HepG2 (cell line): ENCODE measurements around the gene APCDD1L. TPM values are rescaled to one million over a fixed set of nuclear protein-coding genes. Genes with fewer than 3 reads are reported as not detected.
A peak's percentile ranks its signal among the peaks of the same experiment; 100 is the strongest.

Experiments used
- CEBPB ChIP-seq: IDR thresholded peaks from 2 replicates; pipeline ENCODE4 v1.6.1; 2011; ENCODE audit warnings: low read depth, low read length, improper control_type of control experiment, borderline replicate concordance
- FOXK1 ChIP-seq: sonication (generic); formaldehyde crosslinking; IDR thresholded peaks from 2 replicates; pipeline ENCODE4 v1.4.0; 2020; ENCODE audit warnings: low read depth, missing genetic modification reagents, borderline replicate concordance
- KDM5A ChIP-seq: fragments of 200-600 bp; sonication (generic); IDR thresholded peaks from 2 replicates; pipeline ENCODE4 v1.7.0; 2018; ENCODE audit warnings: antibody characterized with exemption, mild to moderate bottlenecking, low read length, borderline replicate concordance
- MAFF ChIP-seq: IDR thresholded peaks from 2 replicates; pipeline ENCODE4 v1.6.1; 2011; ENCODE audit warnings: low read depth, low read length, improper control_type of control experiment
- MXD1 ChIP-seq: sonication (generic); formaldehyde crosslinking; IDR thresholded peaks from 2 replicates; pipeline ENCODE4 v1.4.0; 2020; ENCODE audit warnings: mild to moderate bottlenecking, missing genetic modification reagents
- PBX3 ChIP-seq: sonication (generic); formaldehyde crosslinking; IDR thresholded peaks from 2 replicates; pipeline ENCODE4 v1.8.1; 2023; ENCODE audit warnings: missing genetic modification reagents, inconsistent platforms, borderline replicate concordance
- ZNF484 ChIP-seq: sonication (generic); formaldehyde crosslinking; IDR thresholded peaks from 2 replicates; pipeline ENCODE4 v1.5.1; 2020; ENCODE audit warnings: mild to moderate bottlenecking, low read depth, missing genetic modification reagents, borderline replicate concordance
- ZNF510 ChIP-seq: sonication (generic); formaldehyde crosslinking; IDR thresholded peaks from 2 replicates; pipeline ENCODE4 v1.4.0; 2020; ENCODE audit warnings: low read depth, mild to moderate bottlenecking, missing genetic modification reagents
- ZNF747 ChIP-seq: sonication (generic); formaldehyde crosslinking; IDR thresholded peaks from 2 replicates; pipeline ENCODE4 v1.8.1; 2023; ENCODE audit warnings: missing genetic modification reagents, mild to moderate bottlenecking, borderline replicate concordance
- polyA plus RNA-seq, 8 experiments: library from polyadenylated mRNA; depleted of rRNA in 3 of 8; stranded (reverse) in 7 of 8; unstranded in 1 of 8; fragments of >200 nt; fragmentation: Illumina TruSeq in 4 of 8; extraction: Trizol in 4 of 8; gene quantifications; 2 replicates each; pipeline versions ENCODE4 v1.2.1 to v1.2.3, GENCODE V29; 2011 to 2016; ENCODE audit warnings: low read depth in 4 of 8, missing spikeins in 1 of 8, mixed read lengths in 1 of 8; ENCODE audit not compliant: insufficient read depth in 1 of 8
- total RNA-seq, 5 experiments: library from RNA; depleted of rRNA; stranded (reverse); fragments of >200 nt; fragmentation: Illumina TruSeq; extraction: Trizol; gene quantifications; 2 replicates each; pipeline ENCODE4 v1.2.3, GENCODE V29; 2016; ENCODE audit warnings: low read depth in 1 of 5
- TF ChIP-seq, protein P1 (sequence below): IDR thresholded peaks from 2 replicates; pipeline ENCODE4 v1.6.1; 2016; ENCODE audit warnings: low read depth, missing genetic modification reagents, missing compliant biosample characterization
- TF ChIP-seq, protein P2 (sequence below): sonication (generic); formaldehyde crosslinking; IDR thresholded peaks from 2 replicates; pipeline ENCODE4 v1.8.1; 2023; ENCODE audit warnings: mild to moderate bottlenecking, moderate library complexity, missing genetic modification reagents
- TF ChIP-seq, protein P3 (sequence below): IDR thresholded peaks from 2 replicates; pipeline ENCODE4 v1.4.0; 2020; ENCODE audit warnings: mild to moderate bottlenecking, missing genetic modification reagents
- TF ChIP-seq, protein P4 (sequence below): sonication (generic); formaldehyde crosslinking; IDR thresholded peaks from 2 replicates; pipeline ENCODE4 v1.5.0; 2020; ENCODE audit warnings: missing genetic modification reagents, mild to moderate bottlenecking, borderline replicate concordance

APCDD1L gene
- total and polyA plus RNA-seq, 2 of the 13 experiments (the other 11 are each of a cell fraction or from before 2014, with no cell fraction given), result not detected

DNA sequence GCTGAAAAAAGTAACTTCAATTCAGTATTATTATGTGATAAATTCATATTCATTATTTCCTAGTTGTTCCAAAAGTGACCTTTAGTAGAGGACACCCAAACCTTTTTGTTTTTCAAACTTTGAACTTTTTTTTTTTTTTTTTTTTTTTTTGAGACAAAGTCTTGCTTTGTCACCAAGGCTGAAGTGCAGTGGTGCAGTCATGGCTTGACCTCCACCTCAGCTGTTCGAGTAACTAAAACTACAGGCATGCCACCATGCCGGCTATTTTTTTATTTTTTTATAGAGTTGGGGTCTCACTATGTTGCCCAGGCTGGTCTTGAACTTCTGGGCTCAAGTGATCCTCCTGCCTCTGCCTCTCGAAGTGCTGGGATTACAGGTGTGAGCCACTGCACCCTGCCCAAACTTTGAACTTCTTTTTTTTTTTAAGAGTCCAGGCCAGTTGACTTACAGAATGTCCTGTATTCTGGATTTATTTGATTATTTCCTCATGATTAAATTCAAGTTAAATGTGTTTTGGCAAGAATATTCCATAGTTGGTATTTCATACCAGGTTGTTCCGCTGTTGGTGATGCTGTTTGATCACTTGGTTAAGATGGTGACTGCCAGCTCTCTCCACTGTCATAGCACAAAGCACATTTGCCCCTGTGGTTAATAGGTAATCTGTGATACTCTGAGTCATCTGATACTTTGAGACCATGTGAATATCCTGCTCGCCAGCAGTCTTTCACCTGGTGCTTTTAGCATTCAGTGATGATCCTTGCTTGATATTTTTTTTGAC lies 78.1 kb downstream of the APCDD1L start (continued):
- TF ChIP-seq, protein P1, sequence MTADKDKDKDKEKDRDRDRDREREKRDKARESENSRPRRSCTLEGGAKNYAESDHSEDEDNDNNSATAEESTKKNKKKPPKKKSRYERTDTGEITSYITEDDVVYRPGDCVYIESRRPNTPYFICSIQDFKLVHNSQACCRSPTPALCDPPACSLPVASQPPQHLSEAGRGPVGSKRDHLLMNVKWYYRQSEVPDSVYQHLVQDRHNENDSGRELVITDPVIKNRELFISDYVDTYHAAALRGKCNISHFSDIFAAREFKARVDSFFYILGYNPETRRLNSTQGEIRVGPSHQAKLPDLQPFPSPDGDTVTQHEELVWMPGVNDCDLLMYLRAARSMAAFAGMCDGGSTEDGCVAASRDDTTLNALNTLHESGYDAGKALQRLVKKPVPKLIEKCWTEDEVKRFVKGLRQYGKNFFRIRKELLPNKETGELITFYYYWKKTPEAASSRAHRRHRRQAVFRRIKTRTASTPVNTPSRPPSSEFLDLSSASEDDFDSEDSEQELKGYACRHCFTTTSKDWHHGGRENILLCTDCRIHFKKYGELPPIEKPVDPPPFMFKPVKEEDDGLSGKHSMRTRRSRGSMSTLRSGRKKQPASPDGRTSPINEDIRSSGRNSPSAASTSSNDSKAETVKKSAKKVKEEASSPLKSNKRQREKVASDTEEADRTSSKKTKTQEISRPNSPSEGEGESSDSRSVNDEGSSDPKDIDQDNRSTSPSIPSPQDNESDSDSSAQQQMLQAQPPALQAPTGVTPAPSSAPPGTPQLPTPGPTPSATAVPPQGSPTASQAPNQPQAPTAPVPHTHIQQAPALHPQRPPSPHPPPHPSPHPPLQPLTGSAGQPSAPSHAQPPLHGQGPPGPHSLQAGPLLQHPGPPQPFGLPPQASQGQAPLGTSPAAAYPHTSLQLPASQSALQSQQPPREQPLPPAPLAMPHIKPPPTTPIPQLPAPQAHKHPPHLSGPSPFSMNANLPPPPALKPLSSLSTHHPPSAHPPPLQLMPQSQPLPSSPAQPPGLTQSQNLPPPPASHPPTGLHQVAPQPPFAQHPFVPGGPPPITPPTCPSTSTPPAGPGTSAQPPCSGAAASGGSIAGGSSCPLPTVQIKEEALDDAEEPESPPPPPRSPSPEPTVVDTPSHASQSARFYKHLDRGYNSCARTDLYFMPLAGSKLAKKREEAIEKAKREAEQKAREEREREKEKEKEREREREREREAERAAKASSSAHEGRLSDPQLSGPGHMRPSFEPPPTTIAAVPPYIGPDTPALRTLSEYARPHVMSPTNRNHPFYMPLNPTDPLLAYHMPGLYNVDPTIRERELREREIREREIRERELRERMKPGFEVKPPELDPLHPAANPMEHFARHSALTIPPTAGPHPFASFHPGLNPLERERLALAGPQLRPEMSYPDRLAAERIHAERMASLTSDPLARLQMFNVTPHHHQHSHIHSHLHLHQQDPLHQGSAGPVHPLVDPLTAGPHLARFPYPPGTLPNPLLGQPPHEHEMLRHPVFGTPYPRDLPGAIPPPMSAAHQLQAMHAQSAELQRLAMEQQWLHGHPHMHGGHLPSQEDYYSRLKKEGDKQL (CRISPR knock-in tag), result no peak
- TF ChIP-seq PBX3 (no peak), FOXK1 (CRISPR knock-in tag) (0 out of 2 replicates have a peak, but pooled peaks have one; percentile 31), MAFF (no peak), ZNF510 (CRISPR knock-in tag) (no peak), CEBPB (no peak), ZNF484 (no peak), MXD1 (CRISPR knock-in tag) (no peak), ZNF747 (CRISPR knock-in tag) (no peak), KDM5A (no peak)
- TF ChIP-seq, protein P2, sequence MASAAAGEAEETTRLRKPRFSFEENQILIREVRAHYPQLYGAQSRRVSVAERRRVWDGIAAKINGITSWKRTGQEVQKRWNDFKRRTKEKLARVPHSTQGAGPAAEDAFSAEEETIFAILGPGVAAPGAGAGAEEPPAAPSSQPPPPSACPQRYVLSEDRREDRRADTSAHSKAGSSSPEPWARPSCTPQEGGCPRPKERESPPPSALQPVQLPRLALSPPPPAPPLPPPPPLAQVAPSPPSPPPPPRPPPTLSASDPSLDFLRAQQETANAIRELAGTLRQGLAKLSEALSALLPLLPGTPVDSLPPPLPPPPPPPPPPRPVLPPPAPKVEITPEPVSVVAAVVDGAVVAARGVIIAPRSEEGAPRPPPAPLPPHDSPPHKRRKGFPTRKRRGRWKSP (CRISPR knock-in tag), result no peak
- TF ChIP-seq, protein P3, sequence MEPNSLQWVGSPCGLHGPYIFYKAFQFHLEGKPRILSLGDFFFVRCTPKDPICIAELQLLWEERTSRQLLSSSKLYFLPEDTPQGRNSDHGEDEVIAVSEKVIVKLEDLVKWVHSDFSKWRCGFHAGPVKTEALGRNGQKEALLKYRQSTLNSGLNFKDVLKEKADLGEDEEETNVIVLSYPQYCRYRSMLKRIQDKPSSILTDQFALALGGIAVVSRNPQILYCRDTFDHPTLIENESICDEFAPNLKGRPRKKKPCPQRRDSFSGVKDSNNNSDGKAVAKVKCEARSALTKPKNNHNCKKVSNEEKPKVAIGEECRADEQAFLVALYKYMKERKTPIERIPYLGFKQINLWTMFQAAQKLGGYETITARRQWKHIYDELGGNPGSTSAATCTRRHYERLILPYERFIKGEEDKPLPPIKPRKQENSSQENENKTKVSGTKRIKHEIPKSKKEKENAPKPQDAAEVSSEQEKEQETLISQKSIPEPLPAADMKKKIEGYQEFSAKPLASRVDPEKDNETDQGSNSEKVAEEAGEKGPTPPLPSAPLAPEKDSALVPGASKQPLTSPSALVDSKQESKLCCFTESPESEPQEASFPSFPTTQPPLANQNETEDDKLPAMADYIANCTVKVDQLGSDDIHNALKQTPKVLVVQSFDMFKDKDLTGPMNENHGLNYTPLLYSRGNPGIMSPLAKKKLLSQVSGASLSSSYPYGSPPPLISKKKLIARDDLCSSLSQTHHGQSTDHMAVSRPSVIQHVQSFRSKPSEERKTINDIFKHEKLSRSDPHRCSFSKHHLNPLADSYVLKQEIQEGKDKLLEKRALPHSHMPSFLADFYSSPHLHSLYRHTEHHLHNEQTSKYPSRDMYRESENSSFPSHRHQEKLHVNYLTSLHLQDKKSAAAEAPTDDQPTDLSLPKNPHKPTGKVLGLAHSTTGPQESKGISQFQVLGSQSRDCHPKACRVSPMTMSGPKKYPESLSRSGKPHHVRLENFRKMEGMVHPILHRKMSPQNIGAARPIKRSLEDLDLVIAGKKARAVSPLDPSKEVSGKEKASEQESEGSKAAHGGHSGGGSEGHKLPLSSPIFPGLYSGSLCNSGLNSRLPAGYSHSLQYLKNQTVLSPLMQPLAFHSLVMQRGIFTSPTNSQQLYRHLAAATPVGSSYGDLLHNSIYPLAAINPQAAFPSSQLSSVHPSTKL (CRISPR knock-in tag), result no peak; the same call in 1 of the 2 replicates
- TF ChIP-seq, protein P4, sequence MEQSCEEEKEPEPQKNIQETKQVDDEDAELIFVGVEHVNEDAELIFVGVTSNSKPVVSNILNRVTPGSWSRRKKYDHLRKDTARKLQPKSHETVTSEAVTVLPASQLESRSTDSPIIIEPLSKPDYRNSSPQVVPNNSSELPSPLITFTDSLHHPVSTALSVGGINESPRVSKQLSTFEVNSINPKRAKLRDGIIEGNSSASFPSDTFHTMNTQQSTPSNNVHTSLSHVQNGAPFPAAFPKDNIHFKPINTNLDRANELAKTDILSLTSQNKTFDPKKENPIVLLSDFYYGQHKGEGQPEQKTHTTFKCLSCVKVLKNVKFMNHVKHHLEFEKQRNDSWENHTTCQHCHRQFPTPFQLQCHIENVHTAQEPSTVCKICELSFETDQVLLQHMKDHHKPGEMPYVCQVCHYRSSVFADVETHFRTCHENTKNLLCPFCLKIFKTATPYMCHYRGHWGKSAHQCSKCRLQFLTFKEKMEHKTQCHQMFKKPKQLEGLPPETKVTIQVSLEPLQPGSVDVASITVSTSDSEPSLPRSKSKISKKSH, result no peak
